Stimulated activated CD4-positive, alpha-beta T cell treated with anti-CD3 and anti-CD28 coated beads, Interleukin-1b, Interleukin-23, amount 100 ng/mL, for 24 hours (primary cell): ENCODE data around the gene BCL2L14.

Experiments used
- DNase-seq, 4 experiments: peaks; one replicate each; pipeline ENCODE4 v3.0.0-alpha.2; 2020; ENCODE audit warnings: low read depth in 4 of 4, low spot score in 1 of 4

BCL2L14 gene

DNA sequence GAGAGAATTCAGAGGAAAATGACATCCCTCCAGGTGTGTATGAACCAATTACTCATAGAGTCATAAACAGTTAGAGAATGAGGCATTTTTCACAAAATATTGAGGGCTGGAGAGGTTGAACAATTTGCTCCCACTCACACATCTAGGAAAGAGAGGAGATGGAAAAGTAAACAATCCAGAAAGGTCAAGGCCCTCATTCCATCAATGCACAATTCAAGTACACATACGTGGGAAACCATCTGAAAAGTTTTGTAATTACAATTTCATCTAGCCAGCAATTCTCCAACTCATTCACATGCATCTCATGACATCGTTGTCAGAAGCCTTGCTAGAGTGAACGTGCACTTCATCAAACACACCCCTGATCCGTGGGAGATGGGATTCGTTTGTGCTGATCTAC, 15.7 kb upstream of the BCL2L14 start:
- no peak for DNase-seq

DNA sequence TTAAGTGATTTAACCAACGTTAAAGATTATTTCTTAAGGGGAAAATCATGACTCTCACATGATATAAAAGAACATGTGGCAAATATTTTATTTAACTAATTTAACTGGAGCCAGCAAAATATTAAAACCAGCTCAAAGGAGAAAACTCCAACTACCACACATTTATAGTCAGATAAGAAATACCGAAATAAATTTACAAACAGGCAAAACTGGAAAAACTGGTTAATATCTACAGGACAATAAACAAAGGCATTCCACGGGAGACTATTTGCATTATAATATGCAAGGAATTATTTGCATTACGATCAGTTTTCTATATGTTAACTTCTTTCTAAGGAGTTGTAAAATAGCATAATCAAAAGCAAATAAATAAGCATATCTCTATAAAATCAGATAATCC, 13.8 kb upstream of the BCL2L14 start:
- DNase-seq = no peak

DNA sequence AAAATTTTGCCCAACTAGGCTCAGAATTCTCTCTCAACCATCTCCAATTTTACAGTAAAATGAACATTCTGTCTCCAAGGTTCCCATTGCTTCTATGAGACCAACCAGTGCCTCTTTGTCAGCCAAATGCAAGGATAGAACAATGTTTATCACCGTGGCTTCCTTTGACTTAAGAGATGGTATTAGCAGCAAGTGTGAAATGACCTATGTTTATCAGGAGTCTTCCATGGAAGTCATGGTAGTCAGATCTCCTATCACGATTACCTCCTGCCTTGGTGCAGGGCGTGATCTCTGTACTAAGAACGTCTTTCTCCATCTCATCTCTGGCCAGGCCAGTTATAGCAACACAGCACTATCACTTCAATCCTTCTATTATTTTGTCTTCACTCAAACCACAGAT, 6.1 kb upstream of the BCL2L14 start:
- no peak for DNase-seq

DNA sequence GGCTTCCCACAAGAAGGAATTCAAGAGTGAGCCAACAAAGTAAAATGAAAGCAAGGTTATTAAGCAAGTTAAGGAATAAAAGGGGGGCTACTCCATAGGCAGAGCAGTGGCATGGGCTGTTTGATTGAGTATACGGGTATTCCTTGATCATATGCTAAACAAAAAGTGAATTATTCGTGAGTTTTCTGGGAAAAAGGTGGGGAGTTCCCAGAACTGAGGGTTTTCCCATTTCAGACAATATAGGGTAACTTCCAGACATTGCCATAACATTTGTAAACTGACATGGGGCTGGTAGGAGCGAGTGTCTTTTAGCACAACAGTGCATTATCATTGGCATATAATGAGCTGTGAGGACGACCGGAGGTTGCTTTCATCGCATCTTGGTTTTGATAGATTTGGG, 2.0 kb upstream of the BCL2L14 start:
- DNase-seq = no peak

DNA sequence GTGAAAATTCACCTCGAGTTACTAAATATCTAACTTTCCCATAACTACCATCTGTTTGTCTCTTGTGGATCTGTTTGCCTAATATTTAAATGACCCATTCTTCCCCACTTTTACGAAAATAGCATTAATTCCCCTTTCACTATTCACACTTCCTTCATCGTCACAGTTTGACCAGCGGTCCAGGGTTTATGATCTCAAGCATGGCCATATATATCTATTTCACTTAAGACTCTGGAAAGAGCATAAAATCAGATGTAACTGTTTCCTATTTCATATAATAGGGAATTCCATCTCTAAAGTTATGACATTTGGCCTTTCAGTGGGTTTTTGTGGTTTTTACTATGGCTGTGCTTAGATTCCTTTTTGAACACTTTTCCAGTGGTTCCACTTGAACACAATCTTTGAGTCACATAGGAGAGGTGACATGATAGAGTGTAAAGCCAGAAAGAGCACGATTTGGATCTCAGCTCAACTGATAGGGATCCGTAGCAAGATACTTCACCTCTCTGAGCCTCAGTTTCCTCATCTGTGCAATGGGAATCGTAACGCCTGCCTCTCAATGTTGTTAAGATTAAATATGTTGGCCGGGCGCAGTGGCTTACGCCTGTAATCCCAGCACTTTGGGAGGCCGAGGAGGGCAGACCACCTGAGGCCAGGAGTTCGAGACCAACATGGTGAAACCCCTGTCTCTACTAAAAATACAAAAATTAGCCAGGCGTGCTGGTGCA, 754 bp upstream of the BCL2L14 start:
- DNase-seq = no peak

DNA sequence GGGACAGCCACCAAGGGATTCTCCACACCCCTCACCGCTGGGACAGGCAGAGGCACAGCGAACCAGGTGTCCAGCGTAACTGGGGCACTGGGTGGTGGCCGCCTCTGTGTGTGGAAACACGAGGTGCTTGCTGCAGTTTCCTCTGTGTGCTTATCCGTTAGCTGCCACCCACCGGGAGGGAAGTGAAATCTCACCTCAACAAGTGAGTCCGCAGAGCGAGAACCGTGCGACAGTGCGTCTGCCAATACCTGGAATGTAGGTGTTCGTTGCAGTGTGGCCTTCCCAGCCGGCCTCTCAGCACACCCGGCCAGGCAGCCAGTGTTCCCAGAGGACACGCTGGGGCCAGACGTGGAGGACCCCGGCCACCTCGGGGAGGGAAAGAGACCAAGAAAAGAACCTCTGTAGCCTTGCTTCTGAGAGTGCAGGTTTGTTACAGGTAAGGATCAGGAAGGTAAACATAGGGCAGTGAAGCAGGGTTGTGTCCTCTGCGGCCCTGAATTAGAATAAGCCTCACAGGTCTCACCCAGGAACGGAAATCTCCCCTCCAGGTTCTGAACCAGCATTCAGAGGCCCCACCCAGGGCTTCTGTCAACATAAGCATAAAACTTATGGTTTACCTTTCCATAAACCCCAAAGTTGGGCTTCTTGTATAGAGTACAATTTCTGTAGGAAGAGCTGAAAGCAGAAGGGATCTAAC, 1.5 kb downstream of the BCL2L14 start:
- DNase-seq = peak in 3 of 4 experiments; percentile 4 to 12 (median 5)

DNA sequence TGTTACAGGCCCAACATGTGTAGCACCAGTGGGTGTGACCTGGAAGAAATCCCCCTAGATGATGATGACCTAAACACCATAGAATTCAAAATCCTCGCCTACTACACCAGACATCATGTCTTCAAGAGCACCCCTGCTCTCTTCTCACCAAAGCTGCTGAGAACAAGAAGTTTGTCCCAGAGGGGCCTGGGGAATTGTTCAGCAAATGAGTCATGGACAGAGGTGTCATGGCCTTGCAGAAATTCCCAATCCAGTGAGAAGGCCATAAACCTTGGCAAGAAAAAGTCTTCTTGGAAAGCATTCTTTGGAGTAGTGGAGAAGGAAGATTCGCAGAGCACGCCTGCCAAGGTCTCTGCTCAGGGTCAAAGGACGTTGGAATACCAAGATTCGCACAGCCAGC, 8.6 kb downstream of the BCL2L14 start:
- no peak for DNase-seq

DNA sequence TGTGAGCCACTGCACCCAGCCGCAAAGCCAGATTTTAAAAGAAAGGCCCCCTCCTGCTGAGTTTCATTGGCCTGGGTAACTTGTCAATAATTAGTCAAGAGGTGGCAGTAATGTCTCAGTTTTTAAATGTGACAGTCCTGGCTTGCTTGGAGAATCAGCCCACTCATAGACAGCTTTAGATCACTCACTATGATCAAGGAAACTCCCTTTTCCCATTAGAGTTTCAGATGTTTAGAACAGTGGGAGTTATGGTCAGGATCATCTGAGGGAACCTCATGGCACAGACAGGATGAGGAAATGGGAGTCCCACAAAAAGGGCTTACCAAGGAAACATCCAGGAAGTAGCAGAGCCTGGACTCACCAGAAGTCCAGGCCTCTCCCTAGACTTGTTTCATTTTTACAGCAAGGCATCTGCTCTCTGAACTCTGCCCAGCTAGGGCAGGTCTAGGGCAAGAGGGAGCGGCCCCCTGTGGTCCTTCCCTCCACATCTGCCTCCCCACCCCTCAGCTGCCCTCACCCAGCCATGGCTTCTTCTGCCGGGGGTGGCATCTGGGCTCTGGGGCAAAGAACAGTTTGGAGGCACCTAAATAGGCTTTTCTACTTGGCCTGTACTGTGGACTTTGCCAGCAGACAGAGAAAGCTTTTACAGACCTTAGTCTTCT, 11.2 kb downstream of the BCL2L14 start:
- no peak for DNase-seq

DNA sequence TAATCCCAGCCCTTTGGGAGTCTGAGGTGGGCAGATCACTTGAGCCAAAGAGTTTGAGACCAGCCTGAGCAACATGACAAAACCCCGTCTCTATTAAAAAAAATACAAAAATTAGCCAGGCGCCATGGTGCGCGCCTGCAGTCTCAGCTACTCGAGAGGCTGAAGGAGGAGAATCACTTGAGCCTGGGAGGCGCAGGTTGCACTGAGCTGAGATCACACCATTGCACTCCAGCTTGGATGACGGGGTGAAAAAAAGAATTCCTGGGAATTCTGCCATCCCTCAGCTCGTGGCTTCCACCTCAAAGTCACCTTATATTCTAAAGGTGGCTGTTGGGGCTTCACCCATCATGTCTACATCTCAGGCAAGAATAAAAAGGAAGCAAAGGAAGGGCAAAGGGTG, 12.9 kb downstream of the BCL2L14 start:
- DNase-seq = no peak

DNA sequence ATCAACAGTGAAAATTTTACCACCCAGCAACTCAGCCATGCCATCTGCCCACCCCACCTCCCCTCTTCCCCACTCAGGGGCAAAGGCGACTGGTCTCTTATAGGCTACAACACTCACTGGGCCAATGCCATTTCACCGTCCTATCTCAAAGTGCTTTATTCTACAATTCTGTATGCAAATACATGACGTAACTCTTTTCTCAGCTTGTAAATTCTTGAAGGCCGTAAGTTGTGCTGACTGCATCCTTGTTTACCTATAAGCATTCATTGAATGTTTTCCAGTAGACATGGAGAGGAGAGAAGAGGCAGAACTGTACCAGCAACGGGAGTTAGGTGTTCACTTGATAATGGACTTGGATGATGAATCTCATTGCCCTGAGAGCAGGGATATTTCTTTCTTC, 15.6 kb downstream of the BCL2L14 start:
- DNase-seq = no peak

DNA sequence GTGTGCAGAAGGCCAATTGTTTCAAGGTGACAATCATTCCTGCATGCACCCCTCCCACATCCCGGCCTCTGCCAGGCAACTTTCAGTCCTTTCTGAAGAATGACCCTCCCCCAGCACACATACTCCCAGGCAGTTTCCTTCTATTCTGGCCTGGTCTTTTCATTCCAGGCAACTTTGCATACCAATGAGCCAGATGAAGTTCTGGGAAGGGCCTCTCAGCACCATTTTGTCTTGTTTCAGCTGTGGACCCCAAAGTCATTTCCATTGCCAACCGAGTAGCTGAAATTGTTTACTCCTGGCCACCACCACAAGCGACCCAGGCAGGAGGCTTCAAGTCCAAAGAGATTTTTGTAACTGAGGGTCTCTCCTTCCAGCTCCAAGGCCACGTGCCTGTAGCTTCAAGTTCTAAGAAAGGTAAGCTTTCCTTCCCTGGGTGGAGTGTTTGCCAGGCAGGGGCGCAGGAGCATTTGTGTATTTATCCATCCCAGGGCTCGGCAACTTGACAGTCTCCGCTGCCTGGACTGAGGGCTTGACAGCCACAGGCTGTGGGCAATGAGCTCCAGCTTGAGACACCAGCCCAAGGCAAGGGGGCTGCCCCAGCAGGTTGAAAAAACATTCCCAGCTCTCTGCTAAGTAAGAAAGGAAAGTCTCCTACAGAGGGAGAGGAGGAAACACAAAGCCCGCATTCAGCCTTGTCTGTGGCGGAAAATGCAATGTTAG, 16.4 kb downstream of the BCL2L14 start:
- DNase-seq = no peak

DNA sequence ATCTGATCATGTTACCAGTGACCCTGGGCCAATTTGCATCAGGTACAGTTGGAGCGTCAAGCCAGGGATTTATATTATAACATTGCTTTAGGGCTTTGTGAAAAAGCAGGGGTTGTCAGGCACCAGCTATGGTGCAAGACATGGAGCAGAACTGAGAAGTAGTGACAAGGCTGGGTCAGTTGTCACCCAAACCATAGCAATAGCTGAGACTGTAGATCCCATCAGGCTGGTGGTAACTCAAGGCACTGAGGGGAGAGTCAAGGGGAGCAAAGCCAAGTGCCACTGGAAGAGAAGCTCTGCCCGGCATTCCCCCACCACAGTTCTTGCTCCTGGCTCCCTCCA, 16.9 kb downstream of the BCL2L14 start:
- no peak for DNase-seq

DNA sequence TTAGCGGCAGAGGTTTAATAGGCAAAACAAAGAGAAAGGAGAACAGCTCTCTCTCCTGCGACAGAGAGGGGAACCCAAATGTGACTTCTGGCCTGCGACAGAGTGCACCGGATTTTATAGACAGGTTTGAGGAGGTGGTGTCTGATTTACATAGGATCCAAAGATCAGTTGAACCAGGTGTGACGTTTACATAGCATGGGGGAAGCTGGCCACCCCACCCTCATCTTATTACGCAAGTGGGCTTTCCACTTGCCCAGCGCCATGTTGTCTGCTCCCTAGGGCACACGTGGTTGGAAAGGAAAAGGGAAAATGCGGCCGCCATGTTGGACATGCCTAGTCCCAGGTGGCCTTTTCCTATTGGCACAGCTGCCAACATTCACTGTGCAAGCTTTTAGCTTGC, 17.4 kb downstream of the BCL2L14 start:
- no peak for DNase-seq

DNA sequence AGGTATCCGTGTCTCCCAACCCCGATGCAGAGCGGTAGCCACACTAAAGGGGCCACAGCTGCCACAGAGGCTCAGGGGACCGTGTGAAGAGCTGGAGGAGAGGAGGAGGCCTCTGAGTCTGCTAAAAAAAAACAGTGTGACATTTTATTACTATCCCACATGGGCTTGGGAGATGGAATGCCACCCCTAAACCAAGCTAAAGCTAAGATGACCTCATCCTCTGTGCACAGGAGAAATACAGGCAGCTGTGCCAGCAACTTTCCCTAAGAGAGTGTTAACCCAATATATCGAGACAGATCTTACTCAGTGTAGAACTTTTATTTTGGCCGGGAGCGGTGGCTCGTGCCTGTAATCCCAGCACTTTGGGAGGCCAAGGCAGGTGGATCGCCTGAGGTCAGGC, 18.0 kb downstream of the BCL2L14 start:
- no peak for DNase-seq

DNA sequence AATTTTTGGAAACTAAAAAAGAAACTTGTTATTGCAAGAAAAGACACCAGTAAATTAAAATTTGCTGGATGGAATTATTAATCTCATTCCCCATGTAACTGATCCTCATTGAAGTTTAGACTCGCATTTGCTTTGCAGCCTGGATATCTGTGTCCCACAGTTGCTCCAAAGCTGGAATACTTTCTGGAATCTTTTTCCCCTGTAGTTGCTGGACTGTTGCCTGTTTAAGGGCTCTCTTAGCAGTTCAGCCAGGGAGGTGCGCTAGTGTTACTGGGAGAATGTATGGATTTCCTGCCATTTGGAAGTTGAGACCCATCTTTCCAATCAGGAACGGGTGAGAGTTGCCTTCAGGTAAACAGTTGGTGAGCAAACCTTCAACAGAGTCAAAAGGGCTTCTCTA, 20.3 kb downstream of the BCL2L14 start:
- no peak for DNase-seq

DNA sequence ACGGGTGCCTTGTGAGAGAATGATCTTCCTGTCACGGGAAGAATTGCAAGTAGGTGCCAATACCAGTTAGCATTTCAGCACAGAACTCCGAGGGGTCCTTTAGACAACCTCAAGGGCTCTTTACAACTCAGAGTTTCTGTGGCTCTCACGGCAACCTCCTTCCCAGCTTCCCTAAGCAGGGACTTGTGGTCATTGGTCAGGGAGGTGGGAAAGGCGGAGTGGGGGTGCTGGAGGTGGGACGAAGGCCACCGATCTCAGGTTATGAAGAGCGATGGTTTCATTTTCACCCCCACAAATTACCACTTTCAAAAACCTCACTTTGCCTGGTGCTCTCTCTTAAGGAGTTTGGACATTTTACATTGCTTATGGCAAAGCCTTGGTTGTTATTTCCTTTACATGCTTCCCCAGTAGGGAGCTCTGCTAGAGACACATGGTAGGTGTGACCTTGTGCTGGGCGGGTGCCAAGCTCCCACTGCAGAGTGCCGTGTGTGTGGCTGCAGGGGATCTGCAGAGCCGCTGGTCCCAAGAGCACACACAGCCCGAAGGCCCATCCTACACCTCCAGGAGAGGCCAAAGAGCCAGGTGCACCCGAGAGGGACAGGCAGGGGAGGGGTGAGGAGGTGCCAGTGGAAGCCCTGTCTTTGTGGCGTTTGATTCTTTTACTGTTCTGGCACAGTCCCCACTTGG, 21.4 kb downstream of the BCL2L14 start:
- DNase-seq = no peak

DNA sequence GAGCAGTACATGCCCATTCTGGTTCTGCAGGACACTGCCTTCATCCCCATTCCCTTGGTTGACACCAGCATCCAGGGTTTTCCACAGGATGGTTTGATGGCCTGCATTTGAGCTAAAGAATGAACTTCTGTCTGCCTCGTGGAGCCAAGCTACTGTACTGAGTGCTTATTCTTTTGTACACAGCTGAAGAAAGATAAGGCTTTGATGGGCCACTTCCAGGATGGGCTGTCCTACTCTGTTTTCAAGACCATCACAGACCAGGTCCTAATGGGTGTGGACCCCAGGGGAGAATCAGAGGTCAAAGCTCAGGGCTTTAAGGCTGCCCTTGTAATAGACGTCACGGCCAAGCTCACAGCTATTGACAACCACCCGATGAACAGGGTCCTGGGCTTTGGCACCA, 23.7 kb downstream of the BCL2L14 start:
- no peak for DNase-seq

DNA sequence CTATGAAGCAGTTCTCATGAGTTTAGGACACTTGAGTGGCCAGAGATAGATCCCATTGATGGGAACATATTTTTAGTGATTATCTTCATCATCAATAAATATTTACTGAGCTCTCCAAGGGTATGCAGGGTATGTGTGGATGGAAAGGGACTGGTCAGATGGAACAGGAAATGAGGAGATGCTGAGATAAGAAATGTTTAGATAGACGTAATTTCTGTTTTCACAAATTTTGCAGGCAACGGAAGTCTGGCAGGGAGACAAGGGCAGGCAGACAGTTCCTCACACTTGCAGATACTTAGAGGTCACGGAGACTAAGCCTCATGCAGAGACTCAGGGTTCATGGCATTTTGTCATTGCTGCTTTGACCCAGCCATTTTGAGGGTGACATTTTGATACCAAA, 24.3 kb downstream of the BCL2L14 start:
- no peak for DNase-seq

DNA sequence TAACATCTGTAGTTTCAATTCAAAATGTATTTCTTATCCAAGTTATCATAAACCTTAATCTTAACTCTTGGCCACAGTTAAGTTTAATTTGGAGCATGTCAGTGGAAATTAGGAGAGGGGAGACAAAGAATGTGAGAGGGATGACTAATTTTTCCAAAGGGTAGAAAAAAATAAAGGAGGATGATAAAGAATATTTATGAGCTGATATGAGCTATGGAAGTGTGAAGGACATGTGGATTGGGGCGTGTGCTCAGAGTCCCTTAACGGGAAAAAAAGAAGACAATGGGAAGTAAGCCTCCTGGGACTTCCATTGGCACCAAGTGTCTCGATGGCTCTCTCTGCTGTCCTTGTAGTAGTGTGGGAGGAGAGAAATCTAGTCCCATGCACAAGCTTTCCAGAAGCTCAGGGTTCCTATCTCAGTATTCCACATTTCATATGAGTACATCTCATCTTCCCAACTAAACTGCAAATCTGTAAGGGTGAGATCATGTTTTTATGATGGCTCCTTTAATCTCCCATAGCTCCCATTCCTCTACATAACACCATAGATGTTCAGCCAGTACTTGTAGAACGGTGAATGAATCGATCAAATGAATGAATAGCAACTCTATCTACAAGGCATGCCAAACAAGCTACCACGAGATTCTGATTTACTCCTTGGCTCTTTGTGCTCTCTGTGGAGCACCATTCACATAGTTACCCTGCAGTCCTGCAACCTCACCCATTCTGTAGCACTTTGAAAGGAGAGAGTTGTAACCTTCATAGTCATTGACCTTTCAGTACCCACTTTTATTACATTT, 27.4 kb downstream of the BCL2L14 start:
- no peak for DNase-seq

DNA sequence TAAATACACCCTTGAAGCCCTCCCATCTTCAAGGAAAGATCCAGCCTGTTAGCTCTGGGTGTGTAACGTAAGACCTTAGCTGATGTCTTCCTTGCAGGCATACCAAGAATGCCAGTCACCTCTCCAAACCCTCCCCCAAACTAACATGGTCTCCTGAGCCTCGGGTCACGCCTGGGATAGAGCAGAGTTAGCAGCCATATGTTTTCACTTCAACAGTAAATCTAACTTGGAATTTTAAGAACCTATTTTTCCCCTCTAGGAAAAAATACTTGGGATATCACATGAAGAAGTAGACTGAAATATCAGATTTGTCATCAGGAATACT, 27.9 kb downstream of the BCL2L14 start:
- no peak for DNase-seq

DNA sequence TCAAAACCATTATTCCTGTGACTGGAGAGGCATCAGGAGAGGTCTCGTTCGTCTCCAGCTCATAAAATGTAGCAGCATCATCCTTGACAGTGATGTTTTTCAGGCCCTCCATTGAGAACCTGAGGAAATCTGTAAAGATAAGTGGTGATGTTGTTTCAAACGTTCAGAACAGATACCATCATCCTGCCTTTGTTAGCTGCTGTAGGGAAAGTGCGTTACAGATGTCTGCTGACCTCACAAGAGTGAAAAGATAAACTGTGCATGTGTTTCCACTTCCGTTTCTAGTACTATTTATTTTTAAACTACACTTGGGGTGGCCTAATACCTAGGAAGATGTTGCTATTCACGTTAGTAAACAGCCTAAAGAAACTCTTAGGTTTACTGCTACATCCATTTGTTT, 28.4 kb downstream of the BCL2L14 start:
- DNase-seq = no peak
